C4-2B (cell line): ENCODE data around the gene RBBP7.

Experiments
- ZFX ChIP-seq: fragments of 450-650 bp; IDR thresholded peaks from 2 replicates; pipeline ENCODE4 v1.6.1; 2017
- TF ChIP-seq, protein P1 (sequence below): fragments of 450-650 bp; conservative IDR thresholded peaks from 2 replicates; pipeline ENCODE4 v1.5.1; 2017; ENCODE audit warnings: mild to moderate bottlenecking

DNA sequence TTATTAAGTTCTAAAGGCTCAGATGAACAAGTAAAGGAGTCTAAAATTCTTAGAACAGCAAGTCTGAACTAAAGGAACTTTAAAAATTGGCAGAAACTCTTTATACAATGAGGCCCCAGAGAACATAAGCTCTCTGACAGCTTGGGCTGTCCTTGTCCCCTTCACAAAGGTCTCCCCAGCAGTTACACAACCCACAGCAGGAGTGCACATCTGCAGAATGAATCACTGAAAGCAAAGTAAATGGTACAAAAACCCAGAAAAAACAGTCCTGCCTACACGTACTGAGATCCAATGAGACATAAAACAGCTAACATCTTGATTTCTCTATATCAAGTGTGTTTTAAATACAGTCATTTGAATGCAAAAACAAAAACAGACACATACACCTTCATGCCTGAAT, 18.7 kb downstream of the RBBP7 start:
- TF ChIP-seq, protein P1, sequence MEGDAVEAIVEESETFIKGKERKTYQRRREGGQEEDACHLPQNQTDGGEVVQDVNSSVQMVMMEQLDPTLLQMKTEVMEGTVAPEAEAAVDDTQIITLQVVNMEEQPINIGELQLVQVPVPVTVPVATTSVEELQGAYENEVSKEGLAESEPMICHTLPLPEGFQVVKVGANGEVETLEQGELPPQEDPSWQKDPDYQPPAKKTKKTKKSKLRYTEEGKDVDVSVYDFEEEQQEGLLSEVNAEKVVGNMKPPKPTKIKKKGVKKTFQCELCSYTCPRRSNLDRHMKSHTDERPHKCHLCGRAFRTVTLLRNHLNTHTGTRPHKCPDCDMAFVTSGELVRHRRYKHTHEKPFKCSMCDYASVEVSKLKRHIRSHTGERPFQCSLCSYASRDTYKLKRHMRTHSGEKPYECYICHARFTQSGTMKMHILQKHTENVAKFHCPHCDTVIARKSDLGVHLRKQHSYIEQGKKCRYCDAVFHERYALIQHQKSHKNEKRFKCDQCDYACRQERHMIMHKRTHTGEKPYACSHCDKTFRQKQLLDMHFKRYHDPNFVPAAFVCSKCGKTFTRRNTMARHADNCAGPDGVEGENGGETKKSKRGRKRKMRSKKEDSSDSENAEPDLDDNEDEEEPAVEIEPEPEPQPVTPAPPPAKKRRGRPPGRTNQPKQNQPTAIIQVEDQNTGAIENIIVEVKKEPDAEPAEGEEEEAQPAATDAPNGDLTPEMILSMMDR: no peak
- TF ChIP-seq ZFX: no peak
